GM12875 (cell line): ENCODE data around the gene GRIP2.

ENCODE experiments used
- H3K4me3 ChIP-seq: one replicate; pipeline ENCODE4 v1.5.1; 2011; ENCODE audit warnings: low read depth, low read length, control low read depth
- CTCF ChIP-seq: IDR thresholded peaks from 2 replicates; pipeline ENCODE4 v1.5.1; 2011; ENCODE audit warnings: low read depth, mild to moderate bottlenecking, control low read depth, inconsistent platforms, low read length, moderate library complexity, borderline replicate concordance; ENCODE audit not compliant: insufficient read depth

The GRIP2 gene

DNA sequence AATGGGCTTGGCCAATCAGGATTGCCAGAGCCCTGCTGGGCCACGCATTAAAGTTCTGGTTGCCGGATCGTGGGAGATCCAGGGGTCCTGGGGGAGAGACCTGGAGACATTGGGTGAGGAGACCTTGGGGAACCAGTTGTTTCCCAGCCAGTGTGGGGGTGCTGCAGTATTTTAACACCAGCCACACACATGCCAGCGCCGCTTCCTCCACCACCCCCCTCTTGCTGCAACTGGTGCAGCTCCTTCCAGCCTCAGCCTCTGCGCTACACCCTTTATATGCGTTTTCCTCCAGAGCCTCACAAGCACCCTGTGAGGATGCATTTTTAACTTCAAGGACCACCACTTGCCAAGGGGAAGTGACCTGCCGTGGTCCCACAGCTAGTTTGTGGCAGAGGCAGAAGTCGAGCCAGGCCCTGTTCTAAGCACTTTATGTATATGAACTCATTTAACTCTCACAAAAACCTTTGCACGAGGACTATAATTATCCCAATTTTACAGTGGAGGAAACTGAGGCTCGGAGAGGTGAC, 29.4 kb upstream of the GRIP2 start:
- TF ChIP-seq CTCF = no peak
- no peak overlapping the region for H3K4me3 ChIP-seq

DNA sequence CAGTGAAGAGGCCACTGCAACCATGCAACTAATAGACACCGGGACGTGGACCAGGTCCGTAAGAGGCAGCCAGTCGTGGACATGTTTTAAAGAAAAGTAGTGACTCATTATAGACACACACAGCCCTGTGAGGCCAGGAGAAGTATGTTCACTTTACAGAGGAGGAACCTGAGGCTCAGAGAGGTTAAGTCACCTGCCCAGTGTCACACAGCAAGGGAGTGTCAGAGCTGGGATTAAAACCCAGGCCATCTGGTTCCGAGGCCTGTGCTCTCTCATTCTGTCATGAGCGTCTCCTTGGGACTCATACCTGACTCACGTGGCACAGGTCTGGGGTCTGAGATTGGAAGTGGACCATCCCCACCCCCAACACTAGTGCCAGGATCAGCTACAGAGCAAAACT, 28.1 kb upstream of the GRIP2 start:
- H3K4me3 ChIP-seq = no peak overlapping the region
- TF ChIP-seq CTCF = no peak

GRCh38 chr3:14566812-14567211, 26.7 kb upstream of the GRIP2 start:
- no peak for TF ChIP-seq CTCF
- no peak overlapping the region for H3K4me3 ChIP-seq

- no peak overlapping the region for H3K4me3 ChIP-seq
- no peak for TF ChIP-seq CTCF
These were observed 25.9 kb upstream of the GRIP2 start for GRCh38 chr3:14565868-14566588.

- no peak overlapping the region for H3K4me3 ChIP-seq
- TF ChIP-seq CTCF = no peak
These were observed 24.6 kb upstream of the GRIP2 start for GRCh38 chr3:14564741-14565140.

- TF ChIP-seq CTCF = no peak
- no peak overlapping the region for H3K4me3 ChIP-seq
These were observed 23.9 kb upstream of the GRIP2 start for GRCh38 chr3:14563946-14564539.
